Gastrocnemius medialis (tissue), 4 donors: Measurements from ENCODE around the gene GRIK5. TPM values are rescaled to one million over a fixed set of nuclear protein-coding genes. Genes with fewer than 3 reads are reported as not detected.
"Not testable (repeated sequence)": the region's sequence is repeated elsewhere in the genome, so short reads cannot be mapped to it uniquely, and the experiment has no call there.

Source experiments
- ATAC-seq, 2 donors: fragments of 150-250 bp; one replicate each; pipeline ENCODE4 v1.9.1; 2016
- DNase-seq, 2 donors: peaks; one replicate each; pipeline ENCODE4 v3.0.0-alpha.2; 2019
- H3K27ac ChIP-seq, 4 donors: fragments of 200-600 bp; sonication (generic); 1 replicate in 1 of 4; 2 replicates in 3 of 4; pipeline ENCODE4 v1.5.1; 2016 to 2018; ENCODE audit warnings: mild to moderate bottlenecking in 2 of 4, moderate library complexity in 1 of 4
- H3K27me3 ChIP-seq, 3 donors: fragments of 200-600 bp; sonication (generic) in 2 of 3; 1 replicate in 1 of 3; 2 replicates in 2 of 3; pipeline versions ENCODE4 v1.5.1 to v1.6.0; 2016 to 2019; ENCODE audit warnings: mild to moderate bottlenecking in 1 of 3, moderate library complexity in 1 of 3
- H3K36me3 ChIP-seq, 2 donors: fragments of 200-600 bp; sonication (generic) in 1 of 2; one replicate each; pipeline ENCODE4 v1.5.1; 2017 to 2018
- H3K4me1 ChIP-seq, 2 donors: fragments of 200-600 bp; sonication (generic) in 1 of 2; one replicate each; pipeline ENCODE4 v1.5.1; 2016 to 2017; ENCODE audit warnings: mild to moderate bottlenecking in 2 of 2
- H3K4me3 ChIP-seq, 4 donors: fragments of 200-600 bp; sonication (generic) in 3 of 4; 1 replicate in 1 of 4; 2 replicates in 3 of 4; pipeline ENCODE4 v1.5.1; 2016 to 2019; ENCODE audit warnings: mild to moderate bottlenecking in 2 of 4
- H3K9me3 ChIP-seq, 3 donors: fragments of 200-600 bp; sonication (generic) in 2 of 3; 1 replicate in 1 of 3; 2 replicates in 2 of 3; pipeline ENCODE4 v1.5.1; 2016 to 2019
- CTCF ChIP-seq, 5 experiments: fragments of 450-650 bp in 3 of 5; fragments of 200-600 bp in 2 of 5; sonication (generic) in 2 of 5; IDR thresholded peaks in 4 of 5; conservative IDR thresholded peaks in 1 of 5; 1 replicate in 4 of 5; 2 replicates in 1 of 5; pipeline ENCODE4 v1.5.1; 2016 to 2019; ENCODE audit warnings: antibody characterized with exemption in 5 of 5, mild to moderate bottlenecking in 3 of 5, moderate library complexity in 3 of 5
- POLR2A ChIP-seq, 2 donors: fragments of 450-650 bp; IDR thresholded peaks; one replicate each; pipeline ENCODE4 v1.6.1; 2017; ENCODE audit warnings: antibody characterized with exemption in 2 of 2, mild to moderate bottlenecking in 2 of 2, moderate library complexity in 2 of 2
- in situ Hi-C, 4 donors: fragments of 200-750 bp; cut with MboI; loops; one replicate each; pipeline versions ENCODE4 v1.15.0 to v1.8.0; 2017; ENCODE audit warnings: low sequenced_read_pairs in 4 of 4
- intact Hi-C: fragments of 100-400 bp; cut with DNase I; formaldehyde crosslinking; loops from one replicate; pipeline ENCODE4 v1.15.1; 2023; ENCODE audit warnings: low total_unique reads
- total RNA-seq, 4 donors: library from RNA; depleted of rRNA; stranded (reverse); fragments of >200 nt; gene quantifications; one replicate each; pipeline versions ENCODE4 v1.1.0 to v1.2.3, GENCODE V29; 2016

Gene GRIK5
- total RNA-seq, 4 donors from 2014 or later: 0.20 to 1.0 (median 0.62) TPM; not detected in 1

DNA sequence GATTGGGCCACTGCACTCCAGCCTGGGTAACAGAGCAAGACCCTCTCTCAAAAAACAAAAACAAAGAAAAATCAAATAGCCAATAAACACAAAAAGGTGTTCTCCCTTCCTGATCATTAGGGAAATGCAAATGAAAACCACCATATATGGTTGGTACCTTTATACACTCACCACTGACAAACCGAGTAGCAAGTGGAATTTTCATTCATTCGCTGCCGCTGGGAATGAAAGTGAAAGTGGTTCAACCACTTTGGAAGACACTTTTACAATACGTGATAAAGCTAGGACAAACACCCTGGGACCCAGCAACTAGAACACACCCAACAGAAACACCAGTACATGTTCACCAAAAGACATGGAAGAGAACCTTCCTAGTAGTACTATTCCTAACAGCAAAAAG lies 21.0 kb downstream of the GRIK5 start:
- in situ Hi-C loops: no loop called here

GRCh38 chr19:42045575-42045974 lies 24.4 kb downstream of the GRIK5 start:
- H3K27ac ChIP-seq: no peak overlapping the region
- intact Hi-C loops (no loop called here), in situ Hi-C loops (no loop called here)
- no peak overlapping the region for H3K4me3 ChIP-seq
- TF ChIP-seq CTCF (IDR thresholded peaks at IDR 0.05 in 4 of 5, conservative IDR thresholded peaks at IDR 0.05 in 1 of 5): no peak
- TF ChIP-seq POLR2A (IDR thresholded peaks at IDR 0.05): no peak
- no peak for ATAC-seq
- DNase-seq: no peak
- H3K36me3 ChIP-seq: no peaks in the 10 kb centered on the region
- H3K9me3 ChIP-seq: no peaks in the 10 kb centered on the region
- H3K27me3 ChIP-seq: no peaks in the 10 kb centered on the region
- H3K4me1 ChIP-seq: no peaks in the 10 kb centered on the region

More for the DNA sequence above, 21.0 kb downstream of the GRIK5 start:
- no peaks in the 10 kb centered on the region for H3K36me3 ChIP-seq
- DNase-seq: no peak
- no peak for TF ChIP-seq CTCF (IDR thresholded peaks at IDR 0.05 in 4 of 5, conservative IDR thresholded peaks at IDR 0.05 in 1 of 5)
- TF ChIP-seq POLR2A (IDR thresholded peaks at IDR 0.05): no peak
- no peak overlapping the region for H3K27ac ChIP-seq
- intact Hi-C loops: no loop called here
- no peaks in the 10 kb centered on the region for H3K9me3 ChIP-seq
- no peaks in the 10 kb centered on the region for H3K27me3 ChIP-seq
- no peak overlapping the region for H3K4me3 ChIP-seq
- ATAC-seq: no peak
- peaks cover 13 to 14% of the 10 kb centered on the region in 2 donors for H3K4me1 ChIP-seq

DNA sequence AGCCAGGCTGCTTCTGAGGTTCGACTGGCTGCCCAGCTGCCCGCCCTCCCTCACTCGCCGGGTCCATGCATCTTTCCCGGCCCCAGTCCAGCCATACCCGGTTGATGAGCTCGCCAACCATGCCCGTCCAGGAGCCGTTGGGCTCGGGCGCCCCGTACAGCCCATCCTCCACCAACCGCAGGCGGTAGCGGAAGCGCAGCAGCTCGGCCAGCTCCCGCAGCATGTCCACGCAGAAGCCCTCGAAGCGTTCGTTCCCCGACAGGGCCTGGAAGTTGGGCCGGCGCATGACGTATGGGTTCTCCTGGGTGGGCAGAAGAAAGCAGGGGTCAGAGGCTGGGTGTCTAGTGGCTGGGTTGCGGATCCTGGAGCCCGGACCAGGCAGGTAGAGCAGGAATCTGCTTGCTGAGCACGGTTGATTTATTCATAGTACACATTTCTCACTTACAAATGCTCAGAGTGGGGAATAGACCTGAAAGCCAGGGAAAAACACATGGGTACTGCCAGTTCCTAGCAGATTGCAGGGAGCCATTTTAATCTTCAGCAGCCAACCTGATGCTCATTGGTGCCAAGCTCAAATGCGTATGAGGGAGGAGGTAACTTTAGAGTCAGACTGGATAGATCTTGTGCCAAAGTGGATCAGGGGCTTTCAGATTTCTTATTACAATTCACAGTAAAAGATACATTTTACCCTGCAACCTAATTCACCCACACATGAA lies 27.4 kb downstream of the GRIK5 start:
- intact Hi-C loops: no loop called here
- Histone ChIP-seq H3K36me3 (no peaks in the 10 kb centered on the region), H3K4me1 (peaks cover 10 to 12% of the 10 kb centered on the region in 2 donors), H3K27me3 (no peaks in the 10 kb centered on the region), H3K4me3 (no peak overlapping the region), H3K27ac (no peak overlapping the region), H3K9me3 (no peaks in the 10 kb centered on the region)
- no peak for DNase-seq
- no peak for ATAC-seq
- in situ Hi-C loops: no loop called here
- no peak for TF ChIP-seq POLR2A (IDR thresholded peaks at IDR 0.05)
- TF ChIP-seq CTCF (IDR thresholded peaks at IDR 0.05 in 4 of 5, conservative IDR thresholded peaks at IDR 0.05 in 1 of 5): no peak

GRCh38 chr19:42040491-42040890 lies 29.5 kb downstream of the GRIK5 start:
- H3K27me3 ChIP-seq, DNase-seq, H3K9me3 ChIP-seq, in situ Hi-C loops, H3K4me3 ChIP-seq, H3K27ac ChIP-seq, ATAC-seq, H3K36me3 ChIP-seq, intact Hi-C loops: not testable (repeated sequence)
- H3K4me1 ChIP-seq: peaks cover 10 to 12% of the 10 kb centered on the region in 2 donors

DNA sequence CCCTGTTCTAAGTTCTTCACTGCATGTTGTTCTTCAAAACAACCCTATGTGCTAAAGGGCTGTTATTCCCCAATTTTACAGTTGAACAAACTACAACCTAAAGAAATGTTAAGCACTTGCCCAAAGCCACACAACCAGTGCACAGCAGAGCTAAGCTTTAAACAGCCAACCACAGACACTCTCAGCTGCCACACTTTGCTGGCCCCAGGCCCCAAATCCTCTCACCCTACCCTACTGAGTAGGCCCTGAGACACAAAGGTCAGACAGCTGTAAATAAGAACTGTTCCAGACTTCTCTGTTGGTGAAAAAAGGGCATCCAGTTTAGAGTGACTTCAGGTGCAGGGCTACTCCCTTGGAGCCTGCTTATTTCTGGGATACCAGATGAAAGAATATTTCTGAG lies 30.0 kb downstream of the GRIK5 start:
- no peak overlapping the region for H3K27ac ChIP-seq
- intact Hi-C loops (no loop called here), in situ Hi-C loops (no loop called here)
- DNase-seq (no peak), ATAC-seq (no peak)
- peaks cover 10 to 12% of the 10 kb centered on the region in 2 donors for H3K4me1 ChIP-seq
- TF ChIP-seq CTCF (IDR thresholded peaks at IDR 0.05 in 4 of 5, conservative IDR thresholded peaks at IDR 0.05 in 1 of 5): no peak
- TF ChIP-seq POLR2A (IDR thresholded peaks at IDR 0.05): no peak
- no peaks in the 10 kb centered on the region for H3K36me3 ChIP-seq
- H3K9me3 ChIP-seq: no peaks in the 10 kb centered on the region
- H3K27me3 ChIP-seq: no peaks in the 10 kb centered on the region
- no peak overlapping the region for H3K4me3 ChIP-seq
